HepG2 (cell line): ENCODE data around the gene ARFIP2. TPM values are rescaled to one million over a fixed set of nuclear protein-coding genes. Genes with fewer than 3 reads are reported as not detected.

Experiments used
- ADNP ChIP-seq: sonication (generic); formaldehyde crosslinking; IDR thresholded peaks from 2 replicates; pipeline ENCODE4 v1.4.0; 2020; ENCODE audit warnings: missing genetic modification reagents
- ARHGAP35 ChIP-seq: sonication (generic); formaldehyde crosslinking; IDR thresholded peaks from 2 replicates; pipeline ENCODE4 v1.9.0; 2022; ENCODE audit warnings: mild to moderate bottlenecking, inconsistent platforms, moderate library complexity, missing genetic modification reagents, borderline replicate concordance
- ASH2L ChIP-seq: fragments of 300-600, 200-600 bp; sonication (generic); IDR thresholded peaks from 2 replicates; pipeline ENCODE4 v1.7.0; 2017; ENCODE audit warnings: low read depth, mild to moderate bottlenecking, moderate library complexity, mixed read lengths, low read length; ENCODE audit not compliant: insufficient read length
- FOSL2 ChIP-seq: sonication (generic); formaldehyde crosslinking; IDR thresholded peaks from 2 replicates; pipeline ENCODE4 v1.4.0; 2020; ENCODE audit warnings: missing genetic modification reagents
- GABPB1 ChIP-seq: IDR thresholded peaks from 2 replicates; pipeline ENCODE4 v1.6.1; 2016; ENCODE audit warnings: mild to moderate bottlenecking, missing genetic modification reagents, moderate library complexity, missing compliant biosample characterization
- GTF3A ChIP-seq: sonication (generic); formaldehyde crosslinking; conservative IDR thresholded peaks from 2 replicates; pipeline ENCODE4 v1.4.0; 2020; ENCODE audit warnings: mild to moderate bottlenecking, missing genetic modification reagents
- HNRNPH1 ChIP-seq: fragments of 200-400 bp; formaldehyde crosslinking; optimal IDR thresholded peaks from 2 replicates; pipeline ENCODE3; 2017; ENCODE audit warnings: mild to moderate bottlenecking, low read depth, low read length
- HOXA3 ChIP-seq: sonication (generic); formaldehyde crosslinking; IDR thresholded peaks from 2 replicates; pipeline ENCODE4 v1.5.0; 2020; ENCODE audit warnings: missing genetic modification reagents
- NFYC ChIP-seq: IDR thresholded peaks from 2 replicates; pipeline ENCODE4 v1.6.1; 2016; ENCODE audit warnings: missing genetic modification reagents, missing compliant biosample characterization
- NR0B2 ChIP-seq: sonication (generic); formaldehyde crosslinking; IDR thresholded peaks from 2 replicates; pipeline ENCODE4 v1.4.0; 2020; ENCODE audit warnings: mild to moderate bottlenecking, missing genetic modification reagents
- RAD21 ChIP-seq: fragments of 450-650 bp; formaldehyde crosslinking; IDR thresholded peaks from 2 replicates; pipeline ENCODE4 v1.5.0; 2020; ENCODE audit warnings: mild to moderate bottlenecking
- REPIN1 ChIP-seq: sonication (generic); formaldehyde crosslinking; IDR thresholded peaks from 2 replicates; pipeline ENCODE4 v1.8.0; 2022; ENCODE audit warnings: missing genetic modification reagents, low read depth, mild to moderate bottlenecking, borderline replicate concordance
- RORA ChIP-seq: sonication (generic); formaldehyde crosslinking; IDR thresholded peaks from 2 replicates; pipeline ENCODE4 v1.5.0; 2020; ENCODE audit warnings: mild to moderate bottlenecking, missing genetic modification reagents, moderate library complexity
- SMC3 ChIP-seq: IDR thresholded peaks from 2 replicates; pipeline ENCODE4 v1.6.1; 2011; ENCODE audit warnings: low read length, improper control_type of control experiment
- THYN1 ChIP-seq: sonication (generic); formaldehyde crosslinking; IDR thresholded peaks from 2 replicates; pipeline ENCODE4 v1.8.1; 2023; ENCODE audit warnings: low read depth, mild to moderate bottlenecking, moderate library complexity, missing genetic modification reagents, borderline replicate concordance
- ZFY ChIP-seq: sonication (generic); formaldehyde crosslinking; IDR thresholded peaks from 2 replicates; pipeline ENCODE4 v1.4.0; 2020; ENCODE audit warnings: missing genetic modification reagents
- ZNF225 ChIP-seq: sonication (generic); formaldehyde crosslinking; IDR thresholded peaks from 2 replicates; pipeline ENCODE4 v1.4.0; 2020; ENCODE audit warnings: mild to moderate bottlenecking, missing genetic modification reagents
- ZNF234 ChIP-seq: sonication (generic); formaldehyde crosslinking; conservative IDR thresholded peaks from 2 replicates; pipeline ENCODE4 v1.5.1; 2020; ENCODE audit warnings: mild to moderate bottlenecking, missing genetic modification reagents
- ZNF382 ChIP-seq: sonication (generic); formaldehyde crosslinking; IDR thresholded peaks from 2 replicates; pipeline ENCODE4 v1.5.0; 2020; ENCODE audit warnings: missing genetic modification reagents, mild to moderate bottlenecking, borderline replicate concordance
- ZNF567 ChIP-seq: sonication (generic); formaldehyde crosslinking; IDR thresholded peaks from 2 replicates; pipeline ENCODE4 v1.8.1; 2023; ENCODE audit warnings: mild to moderate bottlenecking, missing genetic modification reagents, borderline replicate concordance
- ZNF569 ChIP-seq: sonication (generic); formaldehyde crosslinking; IDR thresholded peaks from 2 replicates; pipeline ENCODE4 v1.5.0; 2020; ENCODE audit warnings: mild to moderate bottlenecking, missing genetic modification reagents, moderate library complexity, borderline replicate concordance
- ZNF674 ChIP-seq: sonication (generic); formaldehyde crosslinking; IDR thresholded peaks from 2 replicates; pipeline ENCODE4 v1.5.0; 2020; ENCODE audit warnings: low read depth, mild to moderate bottlenecking, missing genetic modification reagents
- ZNF713 ChIP-seq: sonication (generic); formaldehyde crosslinking; IDR thresholded peaks from 2 replicates; pipeline ENCODE4 v1.4.0; 2020; ENCODE audit warnings: mild to moderate bottlenecking, missing genetic modification reagents
- ZNF775 ChIP-seq: sonication (generic); formaldehyde crosslinking; IDR thresholded peaks from 2 replicates; pipeline ENCODE4 v1.4.0; 2020; ENCODE audit warnings: missing genetic modification reagents, mild to moderate bottlenecking, moderate library complexity, borderline replicate concordance
- polyA plus RNA-seq, 8 experiments: library from polyadenylated mRNA; depleted of rRNA in 3 of 8; stranded (reverse) in 7 of 8; unstranded in 1 of 8; fragments of >200 nt; fragmentation: Illumina TruSeq in 4 of 8; extraction: Trizol in 4 of 8; gene quantifications; 2 replicates each; pipeline versions ENCODE4 v1.2.1 to v1.2.3, GENCODE V29; 2011 to 2016; ENCODE audit warnings: low read depth in 4 of 8, missing spikeins in 1 of 8, mixed read lengths in 1 of 8; ENCODE audit not compliant: insufficient read depth in 1 of 8
- total RNA-seq, 5 experiments: library from RNA; depleted of rRNA; stranded (reverse); fragments of >200 nt; fragmentation: Illumina TruSeq; extraction: Trizol; gene quantifications; 2 replicates each; pipeline ENCODE4 v1.2.3, GENCODE V29; 2016; ENCODE audit warnings: low read depth in 1 of 5
- TF ChIP-seq, protein P1 (sequence below): sonication (generic); formaldehyde crosslinking; conservative IDR thresholded peaks from 2 replicates; pipeline ENCODE4 v1.4.0; 2020; ENCODE audit warnings: mild to moderate bottlenecking, missing genetic modification reagents, moderate library complexity
- TF ChIP-seq, protein P2 (sequence below): sonication (generic); formaldehyde crosslinking; IDR thresholded peaks from 2 replicates; pipeline ENCODE4 v1.4.0; 2020; ENCODE audit warnings: mild to moderate bottlenecking, low read depth, missing genetic modification reagents

Gene ARFIP2
- total and polyA plus RNA-seq, 2 of the 13 experiments (the other 11 are each of a cell fraction or from before 2014, with no cell fraction given), result 56.6 to 60.2 TPM

- TF ChIP-seq, protein P1, sequence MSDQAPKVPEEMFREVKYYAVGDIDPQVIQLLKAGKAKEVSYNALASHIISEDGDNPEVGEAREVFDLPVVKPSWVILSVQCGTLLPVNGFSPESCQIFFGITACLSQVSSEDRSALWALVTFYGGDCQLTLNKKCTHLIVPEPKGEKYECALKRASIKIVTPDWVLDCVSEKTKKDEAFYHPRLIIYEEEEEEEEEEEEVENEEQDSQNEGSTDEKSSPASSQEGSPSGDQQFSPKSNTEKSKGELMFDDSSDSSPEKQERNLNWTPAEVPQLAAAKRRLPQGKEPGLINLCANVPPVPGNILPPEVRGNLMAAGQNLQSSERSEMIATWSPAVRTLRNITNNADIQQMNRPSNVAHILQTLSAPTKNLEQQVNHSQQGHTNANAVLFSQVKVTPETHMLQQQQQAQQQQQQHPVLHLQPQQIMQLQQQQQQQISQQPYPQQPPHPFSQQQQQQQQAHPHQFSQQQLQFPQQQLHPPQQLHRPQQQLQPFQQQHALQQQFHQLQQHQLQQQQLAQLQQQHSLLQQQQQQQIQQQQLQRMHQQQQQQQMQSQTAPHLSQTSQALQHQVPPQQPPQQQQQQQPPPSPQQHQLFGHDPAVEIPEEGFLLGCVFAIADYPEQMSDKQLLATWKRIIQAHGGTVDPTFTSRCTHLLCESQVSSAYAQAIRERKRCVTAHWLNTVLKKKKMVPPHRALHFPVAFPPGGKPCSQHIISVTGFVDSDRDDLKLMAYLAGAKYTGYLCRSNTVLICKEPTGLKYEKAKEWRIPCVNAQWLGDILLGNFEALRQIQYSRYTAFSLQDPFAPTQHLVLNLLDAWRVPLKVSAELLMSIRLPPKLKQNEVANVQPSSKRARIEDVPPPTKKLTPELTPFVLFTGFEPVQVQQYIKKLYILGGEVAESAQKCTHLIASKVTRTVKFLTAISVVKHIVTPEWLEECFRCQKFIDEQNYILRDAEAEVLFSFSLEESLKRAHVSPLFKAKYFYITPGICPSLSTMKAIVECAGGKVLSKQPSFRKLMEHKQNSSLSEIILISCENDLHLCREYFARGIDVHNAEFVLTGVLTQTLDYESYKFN, result peak; percentile 42
- TF ChIP-seq GABPB1 (peak; percentile 99), ZFY (peak; percentile 83), ZNF713 (CRISPR knock-in tag) (0 out of 2 replicates have a peak, but pooled peaks have one; percentile 56), THYN1 (CRISPR knock-in tag) (no peak), ARHGAP35 (CRISPR knock-in tag) (peak; percentile 26; the same call in 1 of the 2 replicates), HOXA3 (CRISPR knock-in tag) (peak; percentile 98), ZNF225 (CRISPR knock-in tag) (0 out of 2 replicates have a peak, but pooled peaks have one; percentile 56), RAD21 (CRISPR knock-in tag) (0 out of 2 replicates have a peak, but pooled peaks have one; percentile 9), ZNF234 (CRISPR knock-in tag) (no peak), FOSL2 (CRISPR knock-in tag) (peak; percentile 61), ZNF569 (CRISPR knock-in tag) (no peak), ADNP (no peak), ZNF775 (CRISPR knock-in tag) (no peak), NFYC (CRISPR knock-in tag) (peak; percentile 58), RORA (CRISPR knock-in tag) (no peak), NR0B2 (CRISPR knock-in tag) (peak; percentile 83), ASH2L (peak; percentile 75), ZNF567 (CRISPR knock-in tag) (no peak; the same call in 1 of the 2 replicates), HNRNPH1 (no peak), ZNF674 (CRISPR knock-in tag) (0 out of 2 replicates have a peak, but pooled peaks have one; percentile 26), GTF3A (no peak), SMC3 (no peak), REPIN1 (CRISPR knock-in tag) (peak; percentile 14; the same call in 1 of the 2 replicates), ZNF382 (CRISPR knock-in tag) (no peak)
- TF ChIP-seq, protein P2, sequence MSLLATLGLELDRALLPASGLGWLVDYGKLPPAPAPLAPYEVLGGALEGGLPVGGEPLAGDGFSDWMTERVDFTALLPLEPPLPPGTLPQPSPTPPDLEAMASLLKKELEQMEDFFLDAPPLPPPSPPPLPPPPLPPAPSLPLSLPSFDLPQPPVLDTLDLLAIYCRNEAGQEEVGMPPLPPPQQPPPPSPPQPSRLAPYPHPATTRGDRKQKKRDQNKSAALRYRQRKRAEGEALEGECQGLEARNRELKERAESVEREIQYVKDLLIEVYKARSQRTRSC, result no peak
These were observed at the start of gene ARFIP2, which contains the start of gene TIMM10B (continued) for GRCh38 chr11:6481012-6481923.
